ENCODE measurements around the gene MAOA. TPM values are rescaled to one million over a fixed set of nuclear protein-coding genes. Genes with fewer than 3 reads are reported as not detected.

Gene MAOA
- total RNA-seq, 4 donors from 2014 or later: 155 to 184 (median 166) TPM

- 25 to 45% methylated on average over 3 of the region's 3 CpGs for WGBS, 2 donors
- no peak for TF ChIP-seq POLR2A (IDR thresholded peaks at IDR 0.05)
- no peak for TF ChIP-seq CTCF (IDR thresholded peaks at IDR 0.05)
- intact Hi-C loops (cut with DNase I; ENCODE audit: low total_unique reads): no loop called here
- H3K4me3 ChIP-seq (ENCODE audit: low read depth, poor library complexity, severe bottlenecking): no peak overlapping the region
- DNase-seq (ENCODE audit: low spot score in 2 of 2): peak in 1 of 2 donors; percentile 79
These were observed 51.9 kb downstream of the MAOA start for GRCh38 chrX:43707812-43708548.

- DNase-seq (ENCODE audit: low spot score in 2 of 2): no peak
- intact Hi-C loops (cut with DNase I; ENCODE audit: low total_unique reads): no loop called here
- H3K4me3 ChIP-seq (ENCODE audit: low read depth, poor library complexity, severe bottlenecking): no peak overlapping the region
- 89 to 90% methylated on average over 2 of the region's 2 CpGs for WGBS, 2 donors
- TF ChIP-seq POLR2A (IDR thresholded peaks at IDR 0.05) (no peak), CTCF (IDR thresholded peaks at IDR 0.05) (no peak)
These were observed 60.0 kb downstream of the MAOA start for GRCh38 chrX:43716144-43716543.

- TF ChIP-seq CTCF (IDR thresholded peaks at IDR 0.05): no peak
- no peak for TF ChIP-seq POLR2A (IDR thresholded peaks at IDR 0.05)
- WGBS, 2 donors: 75 to 91% methylated on average over 1 of the region's 1 CpG
- DNase-seq (ENCODE audit: low spot score in 2 of 2): no peak
- intact Hi-C loops (cut with DNase I; ENCODE audit: low total_unique reads): no loop called here
- H3K4me3 ChIP-seq (ENCODE audit: low read depth, poor library complexity, severe bottlenecking): no peak overlapping the region
These were observed 60.6 kb downstream of the MAOA start for GRCh38 chrX:43716696-43717095.

GRCh38 chrX:43717161-43717560, 61.1 kb downstream of the MAOA start:
- intact Hi-C loops (cut with DNase I; ENCODE audit: low total_unique reads): no loop called here
- WGBS, 2 donors: 73 to 76% methylated on average over 1 of the region's 1 CpG

GRCh38 chrX:43718081-43718480, 62.0 kb downstream of the MAOA start:
- TF ChIP-seq POLR2A (IDR thresholded peaks at IDR 0.05) (no peak), CTCF (IDR thresholded peaks at IDR 0.05) (no peak)
- DNase-seq (ENCODE audit: low spot score in 2 of 2): no peak
- no peak overlapping the region for H3K4me3 ChIP-seq (ENCODE audit: low read depth, poor library complexity, severe bottlenecking)
- intact Hi-C loops (cut with DNase I; ENCODE audit: low total_unique reads): no loop called here
- 89 to 100% methylated on average over 1 of the region's 1 CpG for whole genome bisulfite sequencing, 2 donors

More at GRCh38 chrX:43717161-43717560, 61.1 kb downstream of the MAOA start:
- DNase-seq (ENCODE audit: low spot score in 2 of 2): no peak
- no peak overlapping the region for H3K4me3 ChIP-seq (ENCODE audit: low read depth, poor library complexity, severe bottlenecking)
- TF ChIP-seq CTCF (IDR thresholded peaks at IDR 0.05) (no peak), POLR2A (IDR thresholded peaks at IDR 0.05) (no peak)

GRCh38 chrX:43718546-43718945, 62.4 kb downstream of the MAOA start:
- TF ChIP-seq POLR2A (IDR thresholded peaks at IDR 0.05) (no peak), CTCF (IDR thresholded peaks at IDR 0.05) (no peak)
- DNase-seq (ENCODE audit: low spot score in 2 of 2): no peak
- no peak overlapping the region for H3K4me3 ChIP-seq (ENCODE audit: low read depth, poor library complexity, severe bottlenecking)
- intact Hi-C loops (cut with DNase I; ENCODE audit: low total_unique reads): no loop called here
- 89 to 92% methylated on average over 6 of the region's 6 CpGs for WGBS, 2 donors

All from lower leg skin (tissue), 4 donors.